ENCODE data around the gene CR2. TPM values are rescaled to one million over a fixed set of nuclear protein-coding genes. Genes with fewer than 3 reads are reported as not detected.

Gene CR2
- total and polyA plus RNA-seq, 2 of the 4 experiments (the other 2 are of a cell fraction), result not detected

DNA sequence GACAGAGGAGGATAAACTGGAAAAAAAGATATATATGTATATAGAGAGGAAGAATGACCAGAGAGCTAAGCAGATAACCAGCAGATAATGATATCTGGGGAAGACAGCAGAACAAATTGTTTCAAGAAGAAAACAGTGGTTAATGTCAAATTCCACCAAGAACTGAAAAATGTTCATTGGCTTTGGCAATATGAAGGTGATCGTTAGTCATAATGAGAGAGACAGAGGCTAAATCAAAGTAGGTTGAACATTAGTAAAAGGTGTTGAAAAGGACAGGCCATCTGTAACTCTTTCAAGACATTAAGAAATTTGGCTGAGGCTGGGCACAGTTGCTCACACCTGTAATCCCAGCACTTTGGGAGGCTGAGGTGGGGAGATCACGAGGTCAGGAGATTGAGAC, 25.3 kb upstream of the CR2 start:
- TF ChIP-seq RAD21 (IDR thresholded peaks at IDR 0.05; ENCODE audit: low read length) (no peak), RCOR1 (IDR thresholded peaks at IDR 0.05; ENCODE audit: insufficient replicate concordance, low read length) (no peak)
- TF ChIP-seq, protein P1, sequence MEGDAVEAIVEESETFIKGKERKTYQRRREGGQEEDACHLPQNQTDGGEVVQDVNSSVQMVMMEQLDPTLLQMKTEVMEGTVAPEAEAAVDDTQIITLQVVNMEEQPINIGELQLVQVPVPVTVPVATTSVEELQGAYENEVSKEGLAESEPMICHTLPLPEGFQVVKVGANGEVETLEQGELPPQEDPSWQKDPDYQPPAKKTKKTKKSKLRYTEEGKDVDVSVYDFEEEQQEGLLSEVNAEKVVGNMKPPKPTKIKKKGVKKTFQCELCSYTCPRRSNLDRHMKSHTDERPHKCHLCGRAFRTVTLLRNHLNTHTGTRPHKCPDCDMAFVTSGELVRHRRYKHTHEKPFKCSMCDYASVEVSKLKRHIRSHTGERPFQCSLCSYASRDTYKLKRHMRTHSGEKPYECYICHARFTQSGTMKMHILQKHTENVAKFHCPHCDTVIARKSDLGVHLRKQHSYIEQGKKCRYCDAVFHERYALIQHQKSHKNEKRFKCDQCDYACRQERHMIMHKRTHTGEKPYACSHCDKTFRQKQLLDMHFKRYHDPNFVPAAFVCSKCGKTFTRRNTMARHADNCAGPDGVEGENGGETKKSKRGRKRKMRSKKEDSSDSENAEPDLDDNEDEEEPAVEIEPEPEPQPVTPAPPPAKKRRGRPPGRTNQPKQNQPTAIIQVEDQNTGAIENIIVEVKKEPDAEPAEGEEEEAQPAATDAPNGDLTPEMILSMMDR (conservative IDR thresholded peaks at IDR 0.05; ENCODE audit: low read depth, low read length), result no peak
- H2BK120ac ChIP-seq (ENCODE audit: low read depth, low read length), result no peak overlapping the region

More for the DNA sequence above, 25.3 kb upstream of the CR2 start:
- Histone ChIP-seq H3K18ac (ENCODE audit: low read depth, low read length) (no peak overlapping the region), H3K4me1 (ENCODE audit: control insufficient read depth, insufficient read depth, low read length) (no peaks in the 10 kb centered on the region), H2BK15ac (ENCODE audit: low read depth, low read length) (no peak overlapping the region), H3K36me3 (ENCODE audit: control insufficient read depth, insufficient read depth, low read length) (no peaks in the 10 kb centered on the region), H3K9ac (ENCODE audit: low read depth, low read length) (no peak overlapping the region), H3K23ac (ENCODE audit: low read depth, low read length) (no peak overlapping the region), H2AK9ac (replicated peaks; ENCODE audit: low read depth, low read length, poor library complexity) (no peak overlapping the region), H3K27me3 (ENCODE audit: control insufficient read depth, insufficient read depth, low read length) (no peaks in the 10 kb centered on the region), H3K27ac (ENCODE audit: insufficient read depth, low read length) (no peak overlapping the region), H3K56ac (ENCODE audit: extremely low read depth, insufficient read depth, low read length) (no peak overlapping the region), H2AK5ac (ENCODE audit: low read depth, low read length) (no peak overlapping the region), H4K5ac (ENCODE audit: low read depth, low read length) (no peak overlapping the region), H3K4me3 (ENCODE audit: insufficient read depth, low read depth, low read length) (no peak overlapping the region), H4K20me1 (ENCODE audit: insufficient read depth, low read length) (no peaks in the 10 kb centered on the region), H2BK20ac (ENCODE audit: low read depth, low read length) (no peak overlapping the region), H2BK5ac (ENCODE audit: low read depth, low read length, poor library complexity, severe bottlenecking) (no peak overlapping the region), H4K8ac (ENCODE audit: low read depth in 2 of 2, low read length in 2 of 2) (no peak overlapping the region), H3K4ac (ENCODE audit: low read depth, low read length) (no peak overlapping the region), H3K9me3 (ENCODE audit: control insufficient read depth, insufficient read depth, low read length) (no peaks in the 10 kb centered on the region), H4K91ac (ENCODE audit: insufficient read depth, low read depth, low read length) (no peak overlapping the region), H2AFZ (replicated peaks; ENCODE audit: low read length, poor library complexity) (no peak overlapping the region), H3K14ac (replicated peaks; ENCODE audit: low read depth, low read length) (no peak overlapping the region), H3K9me1 (ENCODE audit: insufficient read depth, low read length) (no peaks in the 10 kb centered on the region), H3K79me1 (ENCODE audit: low read depth in 1 of 2, low read length in 2 of 2) (no peaks in the 10 kb centered on the region), H3K4me2 (ENCODE audit: low read depth, low read length) (no peak overlapping the region)
- intact Hi-C loops (cut with micrococcal nuclease) (no loop called here), dilution Hi-C loops (cut with HindIII; ENCODE audit: low sequenced_read_pairs, unreplicated experiment) (no loop called here), in situ Hi-C loops (cut with MboI; ENCODE audit: low sequenced_read_pairs) (no loop called here)
- ChIA-PET CTCF (interaction anchor here (1.4 kb wide), 1 partner anchor 16 kb away, joined by 6 read pairs; no protein-coding TSS in a partner anchor), POLR2A (ENCODE audit: unreplicated experiment) (no interaction called here)
- no peak for ATAC-seq (ENCODE audit: low read depth)
- DNase-seq, result no peak
- no CpG with 5 or more reads among the region's 2 CpGs for WGBS, 2 experiments (ENCODE audit: extremely low coverage in 2 of 2, insufficient read length in 1 of 2)
- BruUV-seq (replicated peaks), result no TSS peak

Data from IMR-90 (cell line).